Activated T-helper 2 cell treated with anti-CD3 and anti-CD28 coated beads, Interferon-gamma antibody, Interleukin-2, Interleukin-4, amounts not matched to agents 10 μg/mL and 5 μg/mL and 100 μg/mL, durations not matched to agents 14 hours and 24 hours and 36 hours (primary cell): ENCODE data around the gene KRT74. TPM values are rescaled to one million over a fixed set of nuclear protein-coding genes. Genes with fewer than 3 reads are reported as not detected.

Source experiments
- DNase-seq: peaks from one replicate; pipeline ENCODE4 v3.0.0; 2021; ENCODE audit warnings: low spot score
- H3K27ac Mint-ChIP-seq: one replicate; pipeline ENCODE4 v1.8.0; 2021; ENCODE audit warnings: mixed read lengths
- H3K27me3 Mint-ChIP-seq: one replicate; pipeline ENCODE4 v1.8.0; 2021; ENCODE audit warnings: low read depth, mixed read lengths
- H3K36me3 Mint-ChIP-seq: one replicate; pipeline ENCODE4 v1.8.0; 2021; ENCODE audit warnings: low read depth, mixed read lengths
- H3K4me1 Mint-ChIP-seq: one replicate; pipeline ENCODE4 v1.8.0; 2021; ENCODE audit warnings: low read depth, mixed read lengths
- H3K4me3 Mint-ChIP-seq: one replicate; pipeline ENCODE4 v1.8.0; 2021; ENCODE audit warnings: low read depth, mild to moderate bottlenecking, moderate library complexity, mixed read lengths
- H3K9me3 Mint-ChIP-seq: one replicate; pipeline ENCODE4 v1.8.0; 2021; ENCODE audit warnings: mixed read lengths
- intact Hi-C: fragments of 100-400 bp; cut with micrococcal nuclease; formaldehyde crosslinking; loops from one replicate; pipeline ENCODE4 v1.15.1; 2023
- total RNA-seq: library from RNA; stranded (reverse); gene quantifications from 2 replicates; pipeline ENCODE4 v1.2.3, GENCODE V29; 2022

Gene KRT74
- total RNA-seq, 1 donor from 2014 or later = not detected

GRCh38 chr12:52557476-52557875, 16.2 kb downstream of the KRT74 start:
- Mint-ChIP-seq H3K9me3 (no peaks in the 10 kb centered on the region), H3K27ac (no peak overlapping the region), H3K4me1 (no peaks in the 10 kb centered on the region), H3K4me3 (no peak overlapping the region), H3K36me3 (no peaks in the 10 kb centered on the region), H3K27me3 (peaks cover 8% of the 10 kb centered on the region)
- DNase-seq = no peak
- intact Hi-C loops = no loop called here

DNA sequence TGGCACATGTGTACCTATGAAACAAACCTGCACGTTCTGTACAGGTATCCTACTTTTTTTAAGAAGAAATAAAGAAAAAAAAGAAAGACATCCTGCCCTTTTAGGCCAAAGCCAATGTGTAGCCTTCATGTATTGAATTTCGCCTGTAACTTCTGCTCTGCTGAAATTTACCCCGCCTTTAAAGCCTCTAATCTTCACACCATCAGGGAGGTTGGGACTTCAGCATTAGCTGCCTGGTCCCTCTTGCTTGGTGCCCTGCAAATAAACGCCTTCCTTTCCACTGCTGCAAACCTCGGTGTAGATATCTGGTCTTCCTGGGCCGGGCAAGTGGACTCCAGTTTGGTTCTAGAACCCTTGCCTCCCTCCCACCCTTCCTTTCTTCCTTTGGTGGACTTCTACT, 18.1 kb downstream of the KRT74 start:
- H3K4me3 Mint-ChIP-seq = no peak overlapping the region
- H3K36me3 Mint-ChIP-seq = no peaks in the 10 kb centered on the region
- H3K27me3 Mint-ChIP-seq = peaks cover 7% of the 10 kb centered on the region
- no peak for DNase-seq
- no peak overlapping the region for H3K27ac Mint-ChIP-seq
- no peaks in the 10 kb centered on the region for H3K9me3 Mint-ChIP-seq
- H3K4me1 Mint-ChIP-seq = no peaks in the 10 kb centered on the region
- intact Hi-C loops = no loop called here

- no peaks in the 10 kb centered on the region for H3K9me3 Mint-ChIP-seq
- no peak within 1 kb of the TSS for H3K4me3 Mint-ChIP-seq
- intact Hi-C loops = no loop called here
- no peak within 1 kb of the TSS for H3K27ac Mint-ChIP-seq
- DNase-seq = no peak
- H3K27me3 Mint-ChIP-seq = peaks cover 7% of the 10 kb centered on the region
- H3K4me1 Mint-ChIP-seq = no peaks in the 10 kb centered on the region
- H3K36me3 Mint-ChIP-seq = no peaks in the 10 kb centered on the region
These were observed 20.9 kb downstream of the KRT74 start, which contains the start of gene KRT71 for GRCh38 chr12:52552681-52553195. Gene KRT71 (minus strand): TSS chr12:52553145. CDS start chr12:52553077, 68 bp downstream.

GRCh38 chr12:52552055-52552454, 21.6 kb downstream of the KRT74 start:
- H3K27me3 Mint-ChIP-seq = peaks cover 7% of the 10 kb centered on the region
- H3K4me1 Mint-ChIP-seq = no peaks in the 10 kb centered on the region
- intact Hi-C loops = no loop called here

DNA sequence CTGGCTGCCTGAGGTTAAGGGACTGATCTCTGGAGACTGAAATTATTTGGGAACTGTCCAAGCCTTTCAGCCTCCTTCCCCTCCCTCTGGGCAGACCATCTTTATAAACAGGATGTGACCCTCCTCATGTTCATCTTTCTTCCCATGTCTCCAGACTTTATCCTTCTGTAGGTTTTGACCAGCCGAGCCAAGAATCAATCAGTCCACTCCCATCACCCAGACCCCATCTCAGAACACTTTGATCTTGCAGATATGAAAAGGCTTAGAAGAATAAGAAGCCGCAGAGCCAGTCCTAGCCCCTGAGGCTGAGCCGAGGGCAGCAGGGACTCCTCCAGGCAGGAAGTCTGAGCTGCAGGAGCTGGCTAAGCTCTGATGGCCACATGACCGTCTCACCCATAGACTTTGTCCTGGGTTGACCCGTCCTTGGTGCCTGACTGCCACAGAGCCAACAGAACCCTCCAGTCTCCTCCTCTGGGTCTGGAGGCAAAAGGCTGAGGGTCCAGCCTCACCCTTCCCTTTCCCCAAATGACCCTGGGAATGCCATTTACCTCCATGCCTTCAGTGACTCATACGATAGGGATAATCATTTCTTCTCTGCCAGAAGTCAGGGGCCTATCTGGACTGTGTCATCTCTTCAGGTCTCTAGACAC, 22.3 kb downstream of the KRT74 start:
- no peak for DNase-seq
- H3K27ac Mint-ChIP-seq = no peak overlapping the region
- H3K4me1 Mint-ChIP-seq = no peaks in the 10 kb centered on the region
- intact Hi-C loops = no loop called here
- no peak overlapping the region for H3K4me3 Mint-ChIP-seq
- H3K36me3 Mint-ChIP-seq = no peaks in the 10 kb centered on the region
- H3K9me3 Mint-ChIP-seq = no peaks in the 10 kb centered on the region
- H3K27me3 Mint-ChIP-seq = peaks cover 7% of the 10 kb centered on the region

More at GRCh38 chr12:52552055-52552454, 21.6 kb downstream of the KRT74 start:
- no peak for DNase-seq
- H3K9me3 Mint-ChIP-seq = no peaks in the 10 kb centered on the region
- no peak overlapping the region for H3K27ac Mint-ChIP-seq
- H3K36me3 Mint-ChIP-seq = no peaks in the 10 kb centered on the region
- H3K4me3 Mint-ChIP-seq = no peak overlapping the region

DNA sequence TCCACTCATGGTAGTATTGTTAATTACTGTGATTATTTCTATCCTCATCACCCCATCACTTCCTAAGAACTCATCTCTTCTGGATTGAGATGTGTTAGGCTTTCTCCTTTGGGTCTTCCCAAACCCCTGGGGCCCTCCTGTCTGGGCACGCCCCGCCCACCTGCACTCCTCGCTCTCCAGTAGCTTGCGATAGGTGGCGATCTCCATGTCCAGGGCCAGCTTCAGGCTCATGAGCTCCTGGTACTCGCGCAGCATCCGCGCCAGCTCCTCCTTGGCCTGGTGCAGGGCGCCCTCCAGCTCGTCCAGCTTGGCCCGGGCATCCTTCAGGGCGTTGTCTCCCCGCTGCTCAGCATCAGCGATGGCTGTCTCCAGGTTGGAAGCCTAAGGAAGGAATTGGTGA, 27.5 kb downstream of the KRT74 start:
- Mint-ChIP-seq H3K9me3 (no peaks in the 10 kb centered on the region), H3K27me3 (peaks cover 3% of the 10 kb centered on the region), H3K4me3 (no peak overlapping the region), H3K27ac (no peak overlapping the region), H3K36me3 (no peaks in the 10 kb centered on the region), H3K4me1 (peaks cover 10% of the 10 kb centered on the region)
- intact Hi-C loops = no loop called here
- no peak for DNase-seq

- no peak for DNase-seq
- Mint-ChIP-seq H3K4me1 (peaks cover 10% of the 10 kb centered on the region), H3K4me3 (no peak overlapping the region), H3K36me3 (no peaks in the 10 kb centered on the region), H3K9me3 (no peaks in the 10 kb centered on the region), H3K27me3 (no peaks in the 10 kb centered on the region), H3K27ac (no peak overlapping the region)
- intact Hi-C loops = no loop called here
These were observed 29.4 kb downstream of the KRT74 start for GRCh38 chr12:52543985-52544883.

DNA sequence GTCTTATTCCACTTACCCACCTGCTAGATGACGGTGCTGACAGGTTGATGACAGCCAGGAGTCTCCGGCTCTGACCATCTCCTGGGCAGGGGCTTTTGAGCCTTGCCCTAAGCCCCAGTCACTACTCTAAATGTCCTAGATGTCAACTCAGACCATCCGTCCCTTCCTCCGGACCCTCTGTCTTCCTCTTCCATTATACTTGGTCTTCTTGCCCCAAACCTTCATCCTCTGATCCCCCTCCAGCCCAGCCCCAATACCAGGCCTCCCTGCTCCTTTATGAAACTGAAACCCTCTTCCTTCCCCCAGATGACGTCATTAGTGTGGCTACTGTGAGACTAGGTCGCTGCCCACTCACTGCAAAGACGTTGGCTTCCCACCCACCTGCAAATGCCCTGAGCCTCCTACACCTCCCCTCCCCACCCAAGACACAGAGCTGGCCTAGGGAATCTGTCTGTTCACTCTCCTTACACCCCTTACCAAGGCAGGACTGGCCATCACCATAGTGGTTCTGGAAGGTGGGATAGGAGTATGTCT, 30.8 kb downstream of the KRT74 start:
- H3K4me3 Mint-ChIP-seq = no peak overlapping the region
- intact Hi-C loops = no loop called here
- no peaks in the 10 kb centered on the region for H3K36me3 Mint-ChIP-seq
- peaks cover 10% of the 10 kb centered on the region for H3K4me1 Mint-ChIP-seq
- no peak for DNase-seq
- peaks cover 4% of the 10 kb centered on the region for H3K27me3 Mint-ChIP-seq
- no peaks in the 10 kb centered on the region for H3K9me3 Mint-ChIP-seq
- H3K27ac Mint-ChIP-seq = no peak overlapping the region

GRCh38 chr12:52542157-52542556, 31.5 kb downstream of the KRT74 start:
- peaks cover 10% of the 10 kb centered on the region for H3K4me1 Mint-ChIP-seq
- H3K4me3 Mint-ChIP-seq = no peak overlapping the region
- H3K9me3 Mint-ChIP-seq = no peaks in the 10 kb centered on the region
- H3K27ac Mint-ChIP-seq = no peak overlapping the region
- DNase-seq = no peak
- no peaks in the 10 kb centered on the region for H3K36me3 Mint-ChIP-seq
- H3K27me3 Mint-ChIP-seq = peaks cover 4% of the 10 kb centered on the region
- intact Hi-C loops = no loop called here

DNA sequence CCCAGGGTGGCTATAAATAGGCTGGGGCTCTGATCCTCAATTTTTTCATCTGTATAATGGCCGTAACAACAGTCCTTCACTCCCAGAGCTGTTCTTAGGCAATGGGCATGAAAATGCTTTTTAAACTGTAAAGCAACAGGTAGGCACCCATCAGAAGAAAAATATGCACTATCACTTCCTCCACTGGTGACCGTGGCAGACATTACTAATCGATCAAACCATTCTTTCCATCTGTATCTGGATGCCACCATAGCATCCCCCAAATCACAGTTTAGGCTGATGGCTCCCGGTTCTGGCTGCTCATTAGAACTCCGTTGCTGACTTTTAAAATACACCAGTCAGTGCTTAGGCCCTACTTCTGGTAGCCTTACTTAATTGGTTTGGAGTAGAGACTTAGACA, 31.9 kb downstream of the KRT74 start:
- Mint-ChIP-seq H3K36me3 (no peaks in the 10 kb centered on the region), H3K27ac (no peak overlapping the region), H3K9me3 (no peaks in the 10 kb centered on the region), H3K4me3 (no peak overlapping the region), H3K27me3 (peaks cover 4% of the 10 kb centered on the region), H3K4me1 (peaks cover 10% of the 10 kb centered on the region)
- intact Hi-C loops = no loop called here
- no peak for DNase-seq

DNA sequence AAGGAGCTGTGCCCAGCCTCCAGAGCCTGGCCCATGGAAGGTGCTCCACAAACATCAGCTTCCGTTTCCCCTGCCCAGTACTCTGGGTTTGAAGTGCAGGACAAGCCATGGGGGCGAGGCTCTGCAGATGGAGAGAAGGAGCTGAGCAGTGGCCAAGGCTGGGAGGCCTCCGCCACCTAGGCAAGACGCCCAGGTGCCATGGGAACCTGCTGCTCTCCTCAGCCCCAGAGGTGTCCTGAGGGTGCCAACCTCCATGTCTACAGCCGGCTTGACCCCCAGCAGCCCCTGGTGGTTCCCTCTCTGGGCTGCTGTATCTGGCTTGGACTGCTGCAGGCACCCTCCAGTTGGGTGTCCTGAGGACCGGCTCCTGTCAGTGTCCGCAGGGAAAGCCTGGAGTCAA, 33.1 kb downstream of the KRT74 start:
- peaks cover 4% of the 10 kb centered on the region for H3K27me3 Mint-ChIP-seq
- H3K4me1 Mint-ChIP-seq = peaks cover 10% of the 10 kb centered on the region
- H3K36me3 Mint-ChIP-seq = no peaks in the 10 kb centered on the region
- DNase-seq = no peak
- H3K9me3 Mint-ChIP-seq = no peaks in the 10 kb centered on the region
- intact Hi-C loops = no loop called here
- H3K27ac Mint-ChIP-seq = no peak overlapping the region
- H3K4me3 Mint-ChIP-seq = no peak overlapping the region

- H3K9me3 Mint-ChIP-seq = no peaks in the 10 kb centered on the region
- no peak for DNase-seq
- intact Hi-C loops = no loop called here
- H3K36me3 Mint-ChIP-seq = no peaks in the 10 kb centered on the region
- no peak overlapping the region for H3K27ac Mint-ChIP-seq
- peaks cover 10% of the 10 kb centered on the region for H3K4me1 Mint-ChIP-seq
- peaks cover 4% of the 10 kb centered on the region for H3K27me3 Mint-ChIP-seq
- no peak overlapping the region for H3K4me3 Mint-ChIP-seq
These were observed 33.8 kb downstream of the KRT74 start for GRCh38 chr12:52539821-52540173.
